IPS-NIHi7 (cell line): ENCODE measurements around the gene MINDY1.

Experiments
- DNase-seq: peaks from one replicate; pipeline ENCODE4 v3.0.0; 2012; ENCODE audit warnings: mixed read lengths; ENCODE audit errors: extremely low spot score

MINDY1 gene

GRCh38 chr1:151011154-151011850 lies 4.6 kb upstream of the MINDY1 start:
- no peak for DNase-seq

- DNase-seq = no peak
Measured at GRCh38 chr1:151010346-151010726, 3.6 kb upstream of the MINDY1 start.

- no peak for DNase-seq
Measured at GRCh38 chr1:151009674-151010345, 3.1 kb upstream of the MINDY1 start.

- DNase-seq = no peak
Measured at GRCh38 chr1:151009206-151009587, 2.5 kb upstream of the MINDY1 start.

GRCh38 chr1:151008244-151009205 lies 1.8 kb upstream of the MINDY1 start, which contains the start of gene PRUNE1:
Gene PRUNE1, plus strand, starts transcription at chr1:151008449. Its CDS starts 184 bp downstream, at chr1:151008633.
- DNase-seq = peak; percentile 99

- no peak for DNase-seq
Measured at GRCh38 chr1:151007853-151008243, 1.1 kb upstream of the MINDY1 start.

GRCh38 chr1:151005729-151006319 lies 878 bp downstream of the MINDY1 start:
- no peak for DNase-seq

- DNase-seq = no peak
Measured at GRCh38 chr1:151003180-151003579, 3.5 kb downstream of the MINDY1 start.

GRCh38 chr1:151002611-151003010 lies 4.1 kb downstream of the MINDY1 start:
- no peak for DNase-seq

- DNase-seq = no peak
Measured at GRCh38 chr1:151002051-151002450, 4.7 kb downstream of the MINDY1 start.

- no peak for DNase-seq
Measured at GRCh38 chr1:151001602-151002001, 5.1 kb downstream of the MINDY1 start.

GRCh38 chr1:151000408-151000807 lies 6.3 kb downstream of the MINDY1 start:
- DNase-seq = no peak

GRCh38 chr1:150999926-151000325 lies 6.8 kb downstream of the MINDY1 start:
- no peak for DNase-seq

GRCh38 chr1:150999051-150999674 lies 7.5 kb downstream of the MINDY1 start:
- DNase-seq = no peak

GRCh38 chr1:150997949-150998348 lies 8.8 kb downstream of the MINDY1 start:
- no peak for DNase-seq

- no peak for DNase-seq
Measured at GRCh38 chr1:150997126-150997872, 9.4 kb downstream of the MINDY1 start.

GRCh38 chr1:150995896-150996295 lies 10.8 kb downstream of the MINDY1 start:
- peak; percentile 46 for DNase-seq

GRCh38 chr1:150995460-150995859 lies 11.2 kb downstream of the MINDY1 start:
- no peak for DNase-seq

- DNase-seq = no peak
Measured at GRCh38 chr1:150994248-150994647, 12.5 kb downstream of the MINDY1 start.

GRCh38 chr1:150992626-150993025 lies 14.1 kb downstream of the MINDY1 start:
- no peak for DNase-seq

- DNase-seq = no peak
Measured at GRCh38 chr1:150987924-150988323, 18.8 kb downstream of the MINDY1 start.
